ENCODE data around the gene BZW1. TPM values are rescaled to one million over a fixed set of nuclear protein-coding genes. Genes with fewer than 3 reads are reported as not detected.

The BZW1 gene
- total RNA-seq, 1 donor from 2014 or later, result 158 TPM

DNA sequence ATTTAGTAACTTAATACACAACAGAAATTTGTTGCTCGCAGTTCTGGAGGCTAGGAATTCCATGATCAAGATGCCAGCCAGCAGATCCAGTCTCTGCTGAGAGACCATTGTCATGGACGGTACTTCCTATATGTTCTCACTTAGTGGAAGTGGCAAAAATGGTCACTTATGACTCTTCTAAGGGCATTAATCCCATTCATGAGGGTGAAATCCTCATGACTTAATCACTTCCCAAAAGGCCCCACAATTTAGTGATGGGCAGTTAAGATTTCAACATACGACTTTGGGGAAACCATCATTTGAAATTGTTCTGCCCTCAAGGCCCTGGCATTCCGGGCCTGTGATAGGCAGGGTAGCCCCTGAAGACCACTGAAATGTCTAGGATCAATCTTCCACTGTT, 23.0 kb downstream of the BZW1 start:
- no peak for DNase-seq (ENCODE audit: low spot score)

GRCh38 chr2:200839513-200839912, 27.8 kb downstream of the BZW1 start:
- no peak for DNase-seq (ENCODE audit: low spot score)

DNA sequence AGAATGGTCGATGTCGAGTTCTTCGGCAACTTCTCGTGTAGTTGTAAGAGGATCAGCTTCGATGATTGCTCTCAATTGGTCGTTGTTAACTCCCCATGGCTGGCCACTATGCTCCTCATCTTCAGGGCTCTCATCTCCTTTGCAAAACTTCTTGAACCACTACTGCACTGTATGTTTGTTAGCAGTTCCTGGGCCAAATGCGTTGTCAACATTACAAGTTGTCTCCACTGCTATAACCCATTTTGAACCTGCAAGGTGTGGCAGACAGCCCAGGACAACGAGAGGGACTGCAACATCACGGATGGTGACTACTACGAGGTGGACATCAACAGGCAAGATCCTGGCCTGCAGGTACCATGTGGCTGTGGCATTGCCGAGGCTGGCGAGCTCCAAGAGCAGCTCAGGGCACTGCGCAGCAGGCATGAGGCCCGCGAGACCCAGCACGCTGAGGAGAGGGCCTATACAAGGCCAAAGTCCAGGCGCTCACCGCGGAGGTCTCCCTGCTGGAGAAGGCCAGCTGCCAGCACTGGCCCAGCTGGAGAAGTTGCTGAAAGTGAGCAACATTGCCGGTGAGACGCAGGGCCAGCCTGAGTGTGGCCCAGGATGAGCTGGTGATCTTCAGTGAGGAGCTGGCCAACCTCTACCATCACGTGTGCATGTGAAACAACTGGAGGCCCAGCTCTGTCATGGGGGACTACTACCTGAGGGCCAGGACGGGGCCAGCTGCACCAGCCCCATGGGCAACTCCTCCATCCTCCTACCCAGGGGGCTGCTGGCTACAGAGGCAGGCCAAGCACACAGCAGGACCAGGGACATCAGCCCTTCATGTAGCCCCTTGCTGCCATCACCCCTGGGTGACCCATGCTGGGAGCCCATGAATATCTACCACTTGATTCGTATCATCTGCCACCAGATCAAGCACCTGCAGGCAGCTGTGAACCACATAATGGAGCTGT, 32.6 kb downstream of the BZW1 start:
- DNase-seq (ENCODE audit: low spot score), result no peak

DNA sequence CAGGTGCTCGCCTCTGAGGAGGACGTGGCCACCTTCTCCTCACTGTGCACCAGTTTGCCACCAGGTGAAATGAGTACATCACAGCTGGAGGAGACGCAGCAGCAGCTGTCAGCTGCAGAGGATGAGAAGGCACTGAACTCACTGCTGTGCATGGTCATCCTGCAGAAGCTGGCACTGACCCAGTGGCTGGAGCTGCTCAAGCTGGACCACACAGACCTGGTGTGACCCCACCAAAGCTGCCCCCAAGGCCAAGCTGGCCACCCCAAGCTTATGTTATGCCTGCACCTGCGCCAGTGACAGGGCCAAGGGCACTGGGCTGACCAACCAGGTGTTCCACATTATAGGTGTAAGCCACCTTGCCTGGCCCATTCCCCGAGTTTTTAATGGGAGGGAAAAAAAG, 33.5 kb downstream of the BZW1 start:
- no peak for DNase-seq (ENCODE audit: low spot score)

- DNase-seq (ENCODE audit: low spot score), result no peak
These were observed 34.1 kb downstream of the BZW1 start for GRCh38 chr2:200845669-200846325.

DNA sequence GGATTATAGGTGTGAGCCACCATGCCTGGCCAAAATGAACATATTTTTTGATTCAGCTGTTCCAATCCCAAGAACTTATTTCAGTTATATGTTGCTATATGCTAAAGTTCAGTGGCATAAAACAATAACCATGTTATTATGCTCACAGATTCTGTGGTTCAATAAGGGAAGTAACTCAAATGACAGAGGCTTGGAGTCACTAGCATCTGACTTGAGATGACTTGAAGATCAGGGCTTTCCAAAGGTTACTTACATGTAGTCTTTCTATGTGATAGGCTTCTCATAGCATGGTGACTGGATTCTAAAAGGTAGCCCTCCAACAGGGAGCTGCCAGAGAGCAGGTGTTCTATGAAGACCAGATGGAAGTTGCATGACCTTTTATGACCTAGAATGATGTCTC, 35.6 kb downstream of the BZW1 start:
- no peak for DNase-seq (ENCODE audit: low spot score)

DNA sequence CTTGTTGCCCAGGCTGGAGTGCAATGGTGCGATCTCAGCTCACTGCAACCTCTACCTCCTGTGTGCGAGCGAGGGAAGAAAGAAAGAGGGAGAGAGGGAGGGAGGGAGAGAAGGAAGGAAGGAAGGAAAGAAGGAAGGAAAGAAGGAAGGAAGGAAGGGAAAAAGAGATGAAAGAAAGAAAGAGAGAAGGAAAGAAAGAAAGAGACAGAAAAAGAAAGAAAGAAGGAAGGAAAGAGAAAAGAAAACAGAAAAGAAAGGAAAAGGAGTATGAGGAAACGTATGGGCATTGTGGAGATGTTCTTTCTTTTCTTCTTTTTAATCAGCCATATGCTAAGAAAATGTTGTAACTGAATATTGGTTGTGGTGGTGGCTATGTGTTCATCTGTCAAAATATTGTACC, 36.2 kb downstream of the BZW1 start:
- DNase-seq (ENCODE audit: low spot score), result no peak

- DNase-seq (ENCODE audit: low spot score), result no peak
These were observed 39.0 kb downstream of the BZW1 start for GRCh38 chr2:200850512-200851256.

GRCh38 chr2:200851398-200852248, 39.9 kb downstream of the BZW1 start:
- DNase-seq (ENCODE audit: low spot score), result no peak

DNA sequence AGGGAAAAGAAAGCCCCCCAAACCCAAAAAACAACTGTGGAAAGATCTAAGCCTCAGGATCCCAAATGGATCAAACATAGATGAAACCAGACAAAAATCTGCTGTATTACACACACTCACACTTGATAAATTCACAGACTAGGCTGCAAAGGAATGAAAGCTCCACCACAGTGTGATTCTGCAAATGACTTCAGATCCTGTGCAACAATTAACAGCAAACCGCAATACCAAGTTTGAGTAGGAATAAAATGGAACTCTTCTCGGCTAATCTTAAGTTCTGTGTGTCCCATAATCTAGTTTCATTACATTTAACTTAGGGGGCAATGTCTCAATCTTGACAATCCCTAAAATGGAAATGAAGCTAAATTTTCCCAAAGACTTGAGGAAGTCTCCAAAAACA, 40.9 kb downstream of the BZW1 start:
- no peak for DNase-seq (ENCODE audit: low spot score)

- no peak for DNase-seq (ENCODE audit: low spot score)
These were observed 45.1 kb downstream of the BZW1 start for GRCh38 chr2:200856806-200857205.

DNA sequence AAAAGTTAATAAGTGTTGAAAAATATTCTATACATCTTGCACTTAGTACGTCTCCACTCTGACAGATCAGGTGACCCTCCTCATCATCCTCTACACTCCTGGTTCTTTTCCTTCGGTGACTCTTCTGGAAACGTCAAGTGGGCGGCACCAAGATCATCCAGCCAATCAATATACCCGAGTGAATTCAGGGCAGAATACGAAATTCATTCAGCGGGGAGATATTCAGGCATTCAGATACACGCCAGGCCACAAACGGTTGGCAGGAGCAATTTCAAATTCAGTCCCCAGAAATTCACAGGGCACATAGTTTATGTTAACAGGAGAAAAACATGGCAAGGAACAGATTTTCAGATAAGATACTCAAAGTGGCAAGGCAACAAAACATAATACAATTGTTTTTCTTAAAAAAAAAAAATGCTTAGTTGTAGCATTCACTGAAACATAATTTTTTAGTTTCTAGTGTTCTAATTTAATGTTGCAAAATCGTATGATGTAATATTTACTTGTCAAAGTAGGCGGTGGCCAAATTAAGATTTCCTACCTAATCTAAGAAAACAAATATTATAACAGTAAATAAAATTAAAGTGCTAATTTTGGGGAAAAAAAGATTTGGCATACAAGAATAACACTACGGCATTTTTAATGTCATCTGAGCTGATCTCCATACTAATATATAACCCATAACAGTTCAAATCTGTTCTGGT, 48.5 kb downstream of the BZW1 start:
- peak; percentile 27 for DNase-seq (ENCODE audit: low spot score)

GRCh38 chr2:200861617-200862155, 50.0 kb downstream of the BZW1 start:
- DNase-seq (ENCODE audit: low spot score), result no peak

DNA sequence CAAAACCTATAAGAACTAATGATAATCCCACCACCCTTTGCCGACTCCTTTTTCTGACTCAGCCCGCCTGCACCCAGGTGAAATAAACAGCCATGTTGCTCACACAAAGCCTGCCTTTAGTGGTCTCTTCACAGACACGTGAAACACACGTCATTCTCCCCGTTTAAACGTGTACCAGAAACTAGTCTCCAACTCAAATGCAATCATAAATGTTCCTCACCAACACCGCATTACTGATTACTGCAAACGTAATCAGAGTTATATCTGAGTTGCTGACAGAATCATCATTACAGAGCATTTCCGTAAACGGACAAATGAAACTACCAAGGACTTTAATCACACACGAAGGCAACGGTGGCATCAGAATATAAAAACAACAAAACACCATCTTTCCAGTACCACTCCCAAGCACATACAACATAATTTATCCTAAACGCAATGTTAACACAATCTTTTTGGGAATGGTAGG, 50.9 kb downstream of the BZW1 start:
- DNase-seq (ENCODE audit: low spot score), result peak; percentile 31

- DNase-seq (ENCODE audit: low spot score), result peak; percentile 14
These were observed 52.1 kb downstream of the BZW1 start for GRCh38 chr2:200863782-200864175.

- peak; percentile 96 for DNase-seq (ENCODE audit: low spot score)
These were observed 52.7 kb downstream of the BZW1 start, which contains the start of gene CLK1 for GRCh38 chr2:200864176-200865034. CLK1 (minus strand) TSS chr2:200864658; CDS start chr2:200861862, 2,796 bp downstream.

GRCh38 chr2:200869014-200869413, 57.3 kb downstream of the BZW1 start:
- DNase-seq (ENCODE audit: low spot score), result no peak

- no peak for DNase-seq (ENCODE audit: low spot score)
These were observed 59.4 kb downstream of the BZW1 start for GRCh38 chr2:200871151-200871550.

DNA sequence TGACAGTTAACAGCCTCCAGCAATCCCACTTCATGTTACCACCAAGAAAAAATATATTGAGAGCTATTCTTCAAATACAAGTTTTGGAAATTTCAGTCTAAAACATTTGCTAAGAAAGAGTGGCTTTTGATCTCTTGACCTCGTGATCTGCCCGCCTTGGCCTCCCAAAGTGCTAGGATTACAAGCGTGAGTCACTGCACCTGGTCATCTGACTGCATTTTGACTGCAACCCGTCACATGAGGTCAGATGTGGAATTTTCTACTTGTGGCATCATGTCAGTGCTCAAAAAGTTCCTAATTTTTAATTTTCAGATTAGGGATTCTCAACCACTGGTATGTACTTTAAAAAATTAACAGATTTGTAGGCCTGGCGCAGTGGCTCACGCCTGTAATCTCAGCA, 61.9 kb downstream of the BZW1 start:
- no peak for DNase-seq (ENCODE audit: low spot score)
